Testis (tissue), 2 donors: ENCODE data around the gene WDR5B.
"Not testable (repeated sequence)": the region's sequence is repeated elsewhere in the genome, so short reads cannot be mapped to it uniquely, and the experiment has no call there.

Experiments used
- POLR2A ChIP-seq: fragments of 450-650 bp; IDR thresholded peaks from one replicate; pipeline ENCODE4 v1.6.1; 2017; ENCODE audit warnings: antibody characterized with exemption, mild to moderate bottlenecking, moderate library complexity
- TF ChIP-seq, protein P1 (sequence below), 3 experiments: fragments of 450-650 bp in 2 of 3; fragments of 200-600 bp in 1 of 3; sonication (generic) in 1 of 3; IDR thresholded peaks; one replicate each; pipeline ENCODE4 v1.5.1; 2016 to 2019; ENCODE audit warnings: antibody characterized with exemption in 3 of 3, mild to moderate bottlenecking in 2 of 3, moderate library complexity in 1 of 3

DNA sequence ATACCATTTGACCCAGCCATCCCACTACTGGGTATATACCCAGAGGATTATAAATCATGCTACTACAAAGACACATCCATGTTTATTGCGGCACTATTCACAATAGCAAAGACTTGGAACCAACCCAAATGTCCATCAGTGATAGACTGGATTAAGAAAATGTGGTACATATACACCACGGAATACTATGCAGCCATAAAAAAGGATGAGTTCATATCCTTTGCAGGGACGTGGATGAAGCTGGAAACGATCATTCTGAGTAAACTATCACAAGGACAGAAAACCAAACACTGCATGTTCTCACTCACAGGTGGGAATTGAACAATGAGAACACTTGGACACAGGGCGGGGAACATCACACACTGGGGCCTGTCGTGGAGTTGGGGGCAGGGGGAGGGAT, 32.4 kb upstream of the WDR5B start:
- TF ChIP-seq POLR2A, result not testable (repeated sequence)
- TF ChIP-seq, protein P1, sequence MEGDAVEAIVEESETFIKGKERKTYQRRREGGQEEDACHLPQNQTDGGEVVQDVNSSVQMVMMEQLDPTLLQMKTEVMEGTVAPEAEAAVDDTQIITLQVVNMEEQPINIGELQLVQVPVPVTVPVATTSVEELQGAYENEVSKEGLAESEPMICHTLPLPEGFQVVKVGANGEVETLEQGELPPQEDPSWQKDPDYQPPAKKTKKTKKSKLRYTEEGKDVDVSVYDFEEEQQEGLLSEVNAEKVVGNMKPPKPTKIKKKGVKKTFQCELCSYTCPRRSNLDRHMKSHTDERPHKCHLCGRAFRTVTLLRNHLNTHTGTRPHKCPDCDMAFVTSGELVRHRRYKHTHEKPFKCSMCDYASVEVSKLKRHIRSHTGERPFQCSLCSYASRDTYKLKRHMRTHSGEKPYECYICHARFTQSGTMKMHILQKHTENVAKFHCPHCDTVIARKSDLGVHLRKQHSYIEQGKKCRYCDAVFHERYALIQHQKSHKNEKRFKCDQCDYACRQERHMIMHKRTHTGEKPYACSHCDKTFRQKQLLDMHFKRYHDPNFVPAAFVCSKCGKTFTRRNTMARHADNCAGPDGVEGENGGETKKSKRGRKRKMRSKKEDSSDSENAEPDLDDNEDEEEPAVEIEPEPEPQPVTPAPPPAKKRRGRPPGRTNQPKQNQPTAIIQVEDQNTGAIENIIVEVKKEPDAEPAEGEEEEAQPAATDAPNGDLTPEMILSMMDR (IDR thresholded peaks at IDR 0.05), result not testable (repeated sequence)
